HS-27A (cell line): ENCODE results near the gene RANGAP1.
A peak's percentile ranks its signal among the peaks of the same experiment; 100 is the strongest.

Experiments used
- DNase-seq: peaks from one replicate; pipeline ENCODE4 v3.0.0-alpha.2; 2012; ENCODE audit warnings: low read depth, missing footprints

The RANGAP1 gene

DNA sequence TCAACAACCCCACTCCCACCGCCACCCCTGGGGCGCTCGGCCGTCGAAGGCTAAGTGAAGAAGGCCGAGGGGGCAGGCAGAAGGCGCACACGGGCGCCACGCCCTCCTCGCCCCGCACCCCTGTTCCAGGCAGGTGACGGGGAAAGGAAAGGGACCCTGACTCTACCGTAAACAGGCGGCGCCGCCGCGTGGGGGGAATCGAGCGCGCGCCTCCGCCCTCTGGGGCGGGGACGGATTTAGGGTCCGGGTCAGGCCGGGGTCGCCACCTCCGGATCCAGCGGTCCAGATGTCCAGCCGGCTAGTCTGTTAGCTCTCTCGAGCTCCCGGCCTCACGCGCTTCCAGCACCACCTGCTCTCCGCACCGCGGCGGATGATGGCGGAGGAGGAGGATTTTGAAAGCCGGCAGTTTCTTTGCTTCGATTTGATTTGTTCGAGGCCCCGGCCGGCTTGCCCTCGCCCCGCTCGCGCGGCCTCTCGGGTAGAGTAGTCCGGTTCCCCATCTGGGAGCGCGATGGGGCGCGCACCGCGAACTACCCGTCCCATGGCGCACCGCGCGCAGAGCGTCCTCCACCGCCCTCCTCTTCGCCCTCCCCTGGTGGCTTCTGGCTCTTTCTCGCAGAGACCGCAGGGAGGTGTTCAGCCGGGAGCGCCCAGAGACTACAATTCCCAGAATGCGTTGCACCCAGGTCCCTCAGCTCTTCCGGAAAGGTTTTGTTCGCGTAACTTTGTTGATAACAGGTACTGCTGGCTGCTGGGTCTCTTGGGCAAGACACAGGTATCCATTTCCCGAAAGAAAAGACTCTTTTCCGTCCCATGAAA is at the start of gene RANGAP1:
RANGAP1 (minus strand) TSS at position 368 of the 819 bp plus-strand sequence. CDS start 5,143 bp downstream, outside the sequence.
- peak; percentile 93 for DNase-seq

GRCh38 chr22:41334951-41335635 is 49.1 kb upstream of the RANGAP1 start:
- no peak for DNase-seq

GRCh38 chr22:41334215-41334614 is 48.2 kb upstream of the RANGAP1 start:
- no peak for DNase-seq

GRCh38 chr22:41333806-41334205 is 47.8 kb upstream of the RANGAP1 start:
- DNase-seq: no peak

DNA sequence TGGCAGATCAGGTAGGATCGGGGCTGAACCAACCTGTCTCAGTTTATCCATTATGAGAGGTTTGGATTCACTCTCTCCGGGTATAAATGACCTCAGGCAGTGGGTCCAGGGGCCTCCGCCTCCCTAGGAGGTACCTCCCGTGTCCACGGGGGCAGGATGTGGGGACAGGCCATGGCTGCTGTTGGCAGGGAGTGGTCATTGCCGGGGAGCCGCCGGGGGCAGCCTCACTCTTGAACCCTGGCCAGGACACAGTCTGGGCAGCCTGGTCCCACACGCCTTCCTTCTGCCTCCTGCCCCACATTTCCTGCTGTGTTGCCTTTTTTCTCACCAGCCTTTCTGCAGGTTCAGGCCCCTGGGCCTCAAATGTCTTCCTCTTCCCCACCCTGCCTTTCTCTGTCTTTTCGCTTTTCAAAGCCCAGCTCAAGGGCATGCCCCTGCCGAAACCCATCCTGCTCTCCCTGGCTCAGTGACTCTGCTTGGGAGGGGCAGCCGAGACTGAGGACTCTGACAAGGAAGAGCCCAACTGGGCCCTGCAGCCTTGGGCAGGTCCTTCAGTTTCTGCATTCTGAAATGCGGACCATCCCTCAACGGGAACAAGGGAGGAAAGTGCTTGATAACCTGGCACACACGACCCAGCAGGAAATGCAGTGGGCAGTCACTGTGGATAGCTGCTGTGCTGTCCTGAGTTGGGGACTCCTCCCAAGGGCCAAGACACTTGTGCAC is 46.4 kb upstream of the RANGAP1 start:
- DNase-seq: no peak

DNA sequence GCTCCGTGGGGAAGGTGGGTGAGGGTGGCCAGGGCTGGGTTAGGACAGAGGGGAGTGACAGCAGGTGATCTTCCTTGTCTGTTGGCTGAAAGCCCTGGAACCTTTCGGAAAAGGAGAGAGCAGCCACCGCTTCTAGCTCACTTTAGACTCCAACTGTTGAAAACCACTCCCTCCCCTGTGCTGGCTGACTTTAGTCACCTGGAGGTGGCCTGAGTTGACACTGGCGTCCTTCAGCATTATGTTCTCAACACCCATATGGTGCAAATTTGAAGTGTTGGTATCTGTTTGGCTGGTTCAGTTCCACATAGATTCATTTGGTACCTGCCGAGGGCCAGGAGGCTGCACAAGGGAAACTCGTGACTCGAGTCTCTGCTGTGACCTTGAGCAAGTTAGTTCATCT is 44.2 kb upstream of the RANGAP1 start:
- no peak for DNase-seq

DNA sequence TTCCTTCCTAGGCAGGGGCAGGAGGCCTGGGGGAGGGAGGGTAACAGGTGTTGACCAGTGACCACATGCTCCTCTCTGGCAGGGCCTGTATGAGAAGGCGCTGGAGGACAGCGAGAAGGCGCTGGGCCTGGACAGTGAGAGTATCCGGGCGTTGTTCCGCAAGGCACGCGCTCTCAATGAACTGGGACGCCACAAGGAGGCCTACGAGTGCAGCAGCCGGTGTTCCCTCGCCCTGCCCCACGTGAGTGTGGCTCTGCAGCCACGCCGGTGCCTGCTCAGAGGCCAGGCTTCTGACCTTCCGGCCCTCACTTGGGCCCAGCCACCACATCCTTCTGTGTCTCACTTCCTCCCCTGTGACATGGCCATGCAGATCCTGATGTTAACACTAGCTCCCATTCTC is 41.1 kb upstream of the RANGAP1 start:
- no peak for DNase-seq

DNA sequence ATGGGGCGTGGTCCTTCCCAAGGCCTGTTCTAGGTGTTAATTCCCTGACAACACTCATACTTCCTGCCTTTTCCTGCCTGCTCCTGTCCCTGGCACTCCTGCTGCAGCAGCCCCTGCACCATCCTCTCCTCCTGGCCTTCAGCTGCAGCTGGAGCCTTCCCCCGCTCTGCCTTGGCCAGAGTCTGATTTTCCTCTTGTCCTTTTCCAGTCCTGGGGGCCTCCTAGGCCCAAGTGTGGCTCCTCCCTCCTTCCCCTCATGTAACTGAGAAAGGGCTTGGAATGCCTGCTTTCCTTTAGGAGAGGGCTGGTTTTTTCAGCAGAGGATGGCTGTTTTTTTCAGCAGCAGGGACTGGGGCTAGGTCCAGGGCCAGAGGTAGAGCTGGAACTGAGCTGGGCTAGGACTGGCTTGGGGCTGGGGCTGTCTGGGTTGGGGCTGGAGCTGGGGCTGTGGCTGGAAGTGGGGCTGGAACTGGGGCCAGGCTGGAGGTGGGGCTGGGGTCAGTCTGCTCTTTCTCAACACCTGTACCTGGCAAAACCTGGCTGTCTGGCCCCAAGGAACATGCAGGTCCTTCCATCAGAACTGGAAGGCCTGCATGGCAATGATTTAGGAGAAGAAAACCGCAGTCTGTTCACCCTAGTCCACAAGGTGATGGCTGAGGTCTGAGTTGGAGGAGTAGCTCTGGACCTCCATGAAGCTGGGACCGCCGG is 39.0 kb upstream of the RANGAP1 start:
- no peak for DNase-seq

DNA sequence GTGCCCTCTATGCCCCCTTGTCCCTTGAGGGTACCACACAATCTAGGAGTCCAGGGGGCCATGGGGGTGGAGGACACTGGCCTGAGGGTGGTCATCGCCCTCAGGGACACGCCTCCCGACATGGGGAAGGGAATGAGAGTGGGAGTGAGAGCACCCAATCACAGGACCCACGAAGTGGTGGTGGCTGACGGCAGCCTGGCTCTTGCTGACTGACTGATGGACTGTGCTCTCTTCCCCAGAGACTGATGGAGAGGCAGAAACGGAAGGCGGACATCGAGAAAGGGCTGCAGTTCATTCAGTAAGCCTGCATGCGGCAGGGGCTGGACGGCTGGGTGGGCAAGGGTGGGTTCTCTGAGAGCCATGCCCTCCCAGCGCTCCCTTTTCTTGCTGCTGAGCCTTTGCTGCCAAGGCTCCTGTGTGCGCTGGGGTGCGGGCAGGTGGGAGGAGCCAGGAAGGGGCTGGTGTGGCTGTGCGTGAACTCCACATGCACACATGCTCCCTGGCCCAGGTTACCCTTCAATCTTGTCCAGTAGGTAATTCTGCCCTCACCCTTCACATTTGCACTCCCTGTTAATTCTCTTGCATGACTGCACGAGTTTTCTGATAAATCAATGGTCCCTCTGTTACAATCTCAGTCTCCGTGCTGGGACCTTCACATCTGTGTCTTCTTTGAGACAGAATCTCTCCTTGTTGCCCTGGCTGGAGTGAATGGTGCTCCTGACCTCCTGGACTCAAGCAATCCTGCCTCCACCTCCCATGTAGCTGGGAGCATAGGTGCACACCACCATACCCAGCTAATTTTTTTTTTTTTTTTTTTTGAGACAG is 34.6 kb upstream of the RANGAP1 start:
- no peak for DNase-seq

DNA sequence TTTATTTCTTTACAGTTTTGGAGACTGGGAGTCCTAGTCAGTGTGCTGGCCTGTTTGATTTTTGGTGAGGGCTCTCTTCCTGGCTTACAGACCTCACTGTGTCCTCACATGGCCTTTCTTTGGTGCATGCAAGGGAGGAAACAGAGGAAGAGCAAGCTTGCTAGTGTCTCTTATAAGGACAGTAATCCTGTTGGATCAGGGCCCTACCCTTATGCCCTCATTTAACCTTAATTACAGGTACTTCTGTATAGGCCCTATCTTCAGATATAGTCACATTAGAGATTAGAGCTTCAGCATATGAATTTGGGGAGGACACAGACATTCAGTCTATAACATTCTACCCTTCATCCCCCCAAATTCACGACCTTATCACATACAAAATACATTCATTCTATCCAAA is 29.6 kb upstream of the RANGAP1 start:
- no peak for DNase-seq

DNA sequence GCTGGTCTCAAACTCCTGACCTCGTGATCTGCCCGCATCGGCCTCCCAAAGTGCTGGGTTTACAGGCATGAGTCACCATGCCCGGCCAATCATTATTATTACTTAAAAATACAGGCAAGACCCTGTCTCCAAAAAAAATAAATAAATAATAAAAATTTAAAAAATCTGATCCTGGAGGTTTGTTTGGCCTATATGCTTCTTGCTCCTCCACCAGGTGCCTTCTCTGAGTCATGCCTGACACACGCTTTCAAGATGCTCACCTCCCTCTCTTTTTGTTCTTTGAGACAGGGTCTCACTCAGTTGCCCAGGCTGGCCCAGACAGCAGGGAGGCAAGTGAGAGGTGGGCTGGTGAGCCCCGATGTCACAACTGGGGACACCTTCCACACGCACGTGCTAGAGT is 28.8 kb upstream of the RANGAP1 start:
- no peak for DNase-seq

- DNase-seq: no peak
Measured at GRCh38 chr22:41311487-41311886, 25.5 kb upstream of the RANGAP1 start.

GRCh38 chr22:41310336-41310735 is 24.3 kb upstream of the RANGAP1 start:
- DNase-seq: no peak

DNA sequence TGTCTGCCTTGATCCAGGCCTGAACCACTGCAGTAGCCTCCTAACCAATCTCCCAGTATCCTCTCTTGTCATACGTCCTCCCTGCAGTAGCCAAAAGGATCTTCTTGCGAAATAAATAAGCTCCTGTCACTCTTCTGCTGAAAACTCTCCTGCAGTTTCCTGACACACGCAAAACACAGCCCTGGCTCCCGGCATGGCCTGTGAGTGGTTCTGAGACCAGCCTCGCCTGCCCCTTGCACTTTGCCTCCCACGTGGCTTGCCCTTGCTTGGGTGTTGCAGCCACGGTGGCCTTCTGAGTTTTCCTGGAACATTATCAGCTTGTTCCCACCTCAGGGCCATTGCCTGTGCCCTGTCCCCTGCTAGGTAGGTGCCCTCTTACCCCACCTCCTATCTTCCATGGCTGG is 22.6 kb upstream of the RANGAP1 start:
- no peak for DNase-seq

GRCh38 chr22:41308054-41308453 is 22.1 kb upstream of the RANGAP1 start:
- DNase-seq: no peak

DNA sequence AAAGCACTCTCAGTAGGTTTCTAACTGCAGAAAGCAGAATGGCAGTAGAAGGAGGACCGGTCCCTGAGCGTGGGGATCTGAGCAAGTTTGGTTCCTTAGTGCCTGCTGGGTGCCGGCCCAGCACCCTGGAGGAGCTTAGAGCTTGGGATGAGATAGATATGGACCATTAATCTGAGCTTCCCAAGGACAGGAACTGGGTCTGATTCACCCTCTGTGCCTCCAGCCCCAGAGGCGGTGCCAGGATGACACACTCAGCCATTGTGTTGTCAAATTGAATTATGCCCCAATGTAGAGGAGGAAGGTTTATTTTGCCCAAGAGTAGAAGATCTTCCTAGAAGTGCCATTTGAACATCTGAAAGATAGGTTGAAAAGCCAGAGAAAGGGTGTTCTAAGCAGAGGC is 19.7 kb upstream of the RANGAP1 start:
- no peak for DNase-seq

DNA sequence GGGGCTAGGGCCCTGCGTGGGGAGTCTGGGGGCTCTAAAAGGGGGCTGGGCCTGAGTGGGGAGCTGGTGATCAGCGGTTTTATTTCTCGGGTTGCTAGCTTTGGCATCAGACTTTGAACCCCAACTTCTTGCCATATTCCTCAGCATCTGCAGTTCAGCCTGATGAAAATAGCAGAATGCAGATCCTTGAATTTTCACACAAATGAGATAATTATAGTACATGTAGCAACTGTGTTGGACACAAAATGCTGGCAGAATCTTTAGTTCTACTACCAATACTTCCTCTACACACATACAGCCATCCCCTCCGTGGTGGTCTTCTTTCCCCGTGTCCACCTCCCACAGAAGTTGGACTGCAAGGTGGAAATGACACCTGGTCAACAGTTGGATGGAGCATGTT is 16.8 kb upstream of the RANGAP1 start:
- no peak for DNase-seq

GRCh38 chr22:41302021-41302767 is 16.2 kb upstream of the RANGAP1 start:
- no peak for DNase-seq

DNA sequence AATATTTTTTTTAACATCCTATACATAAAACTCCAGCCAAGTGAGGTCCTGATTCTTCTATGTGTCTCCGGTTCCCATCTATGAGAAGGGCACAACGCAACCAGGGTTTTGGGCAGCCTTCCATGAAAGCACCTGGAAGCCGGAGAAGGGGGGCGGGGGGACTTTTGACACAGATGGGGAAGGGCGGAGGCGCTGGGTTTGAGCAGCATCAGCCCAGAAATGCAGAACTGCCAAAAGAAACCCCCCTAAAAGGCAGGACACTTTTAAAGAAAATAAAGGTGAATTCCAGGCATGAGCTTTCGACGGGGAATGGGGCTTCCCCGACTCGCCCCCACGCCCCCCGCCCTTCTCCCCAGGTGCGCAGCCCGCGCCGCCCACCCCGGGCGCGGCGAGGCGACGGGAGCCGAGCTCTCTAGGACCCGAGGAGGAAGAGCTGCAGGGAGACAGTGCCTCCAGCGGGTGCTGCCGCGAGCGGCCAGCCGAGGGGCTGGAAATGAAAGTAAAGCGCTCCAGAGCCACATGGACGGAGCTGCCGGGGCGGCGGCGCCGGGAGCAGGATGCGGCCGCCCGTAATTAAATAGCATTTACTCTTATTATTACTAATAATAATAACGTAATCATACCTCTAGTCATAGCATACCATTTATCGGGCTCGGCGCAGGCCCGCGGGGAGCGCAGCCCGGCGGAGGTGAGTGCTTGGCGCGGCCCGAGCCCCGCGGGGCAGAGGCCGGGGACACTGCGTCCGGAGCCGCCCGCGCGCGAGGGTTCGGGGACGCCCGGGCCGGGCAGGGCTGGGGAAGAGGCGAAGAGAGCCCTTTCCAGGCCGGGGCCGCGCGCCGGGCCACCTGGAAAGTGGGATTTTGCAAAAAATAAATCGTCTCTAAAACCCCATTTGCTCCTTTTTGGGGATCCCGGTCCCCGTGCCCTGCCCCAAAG is 15.4 kb upstream of the RANGAP1 start, which contains the start of gene ZC3H7B:
ZC3H7B (plus strand) TSS at position 441 of the 936 bp plus-strand sequence. CDS start 19,136 bp downstream, outside the sequence.
- peak; percentile 48 for DNase-seq
